OCI-LY1 (cell line): ENCODE results near the gene CAPG.

Experiments
- H2AFZ ChIP-seq: fragments of 200-600 bp; sonication (generic), shearing (Covaris generic); 2 replicates; pipeline ENCODE4 v1.6.0; 2014; ENCODE audit warnings: antibody characterized with exemption, mild to moderate bottlenecking, low read length
- H3F3A ChIP-seq: fragments of 200-600 bp; sonication (generic), shearing (Covaris generic); 2 replicates; pipeline ENCODE4 v1.6.0; 2014; ENCODE audit warnings: mild to moderate bottlenecking, antibody characterized with exemption, low read length, moderate library complexity; ENCODE audit not compliant: insufficient read depth
- H3K27ac ChIP-seq: fragments of 200-600 bp; sonication (generic); 2 replicates; pipeline ENCODE4 v1.5.1; 2014; ENCODE audit warnings: low read length, mixed run types, mild to moderate bottlenecking, low read depth; ENCODE audit not compliant: poor library complexity, severe bottlenecking
- H3K27me3 ChIP-seq: fragments of 200-600 bp; sonication (generic); 2 replicates; pipeline ENCODE4 v1.6.0; 2014; ENCODE audit warnings: antibody characterized with exemption, mild to moderate bottlenecking, low read length, moderate library complexity; ENCODE audit not compliant: insufficient read depth
- H3K36me3 ChIP-seq: fragments of 200-600 bp; sonication (generic); 2 replicates; pipeline ENCODE4 v1.6.1; 2014; ENCODE audit warnings: mild to moderate bottlenecking, antibody characterized with exemption, low read length, moderate library complexity, mixed read lengths; ENCODE audit not compliant: insufficient read depth
- H3K4me1 ChIP-seq: fragments of 200-600 bp; sonication (generic); 2 replicates; pipeline ENCODE4 v1.5.1; 2014; ENCODE audit warnings: mild to moderate bottlenecking, low read length, moderate library complexity; ENCODE audit not compliant: insufficient read depth, severe bottlenecking
- H3K4me2 ChIP-seq: fragments of 200-600 bp; sonication (generic), shearing (Covaris generic); 2 replicates; pipeline ENCODE4 v1.6.1; 2014; ENCODE audit warnings: low read length
- H3K4me3 ChIP-seq: fragments of 200-600 bp; sonication (generic); 2 replicates; pipeline ENCODE4 v1.5.1; 2014; ENCODE audit warnings: low read length, low read depth, mild to moderate bottlenecking, mixed read lengths; ENCODE audit not compliant: poor library complexity, severe bottlenecking
- H3K79me2 ChIP-seq: fragments of 200-600 bp; shearing (Covaris generic); 2 replicates; pipeline ENCODE4 v1.6.1; 2016; ENCODE audit warnings: mixed run types, low read length, mixed read lengths; ENCODE audit not compliant: insufficient read depth
- H3K9ac ChIP-seq: fragments of 200-600 bp; sonication (generic), shearing (Covaris generic); 2 replicates; pipeline ENCODE4 v1.6.1; 2014; ENCODE audit warnings: mild to moderate bottlenecking, low read length, mixed read lengths
- H3K9me2 ChIP-seq: fragments of 200-600 bp; sonication (generic), shearing (Covaris generic); 2 replicates; pipeline ENCODE4 v1.6.1; 2014; ENCODE audit warnings: low read depth, mild to moderate bottlenecking, low read length, mixed read lengths
- H3K9me3 ChIP-seq: fragments of 200-600 bp; shearing (Covaris generic); 2 replicates; pipeline ENCODE4 v1.6.1; 2014; ENCODE audit warnings: low read length, mixed read lengths
- H4K20me1 ChIP-seq: fragments of 200-600 bp; sonication (generic), shearing (Covaris generic); 2 replicates; pipeline ENCODE4 v1.6.0; 2016; ENCODE audit warnings: mild to moderate bottlenecking, low read length; ENCODE audit not compliant: insufficient read depth
- EZH2 ChIP-seq: fragments of 200-600 bp; sonication (generic), shearing (Covaris generic); IDR thresholded peaks from 2 replicates; pipeline ENCODE4 v1.8.0; 2017; ENCODE audit warnings: borderline replicate concordance, mixed run types, mild to moderate bottlenecking, antibody characterized with exemption, low read length, moderate library complexity, mixed read lengths
- TF ChIP-seq, protein P1 (sequence below): fragments of 200-600 bp; sonication (generic), shearing (Covaris generic); IDR thresholded peaks from 2 replicates; pipeline ENCODE4 v1.5.1; 2017; ENCODE audit warnings: mild to moderate bottlenecking, antibody characterized with exemption, low read length, moderate library complexity, mixed read lengths

Gene CAPG

DNA sequence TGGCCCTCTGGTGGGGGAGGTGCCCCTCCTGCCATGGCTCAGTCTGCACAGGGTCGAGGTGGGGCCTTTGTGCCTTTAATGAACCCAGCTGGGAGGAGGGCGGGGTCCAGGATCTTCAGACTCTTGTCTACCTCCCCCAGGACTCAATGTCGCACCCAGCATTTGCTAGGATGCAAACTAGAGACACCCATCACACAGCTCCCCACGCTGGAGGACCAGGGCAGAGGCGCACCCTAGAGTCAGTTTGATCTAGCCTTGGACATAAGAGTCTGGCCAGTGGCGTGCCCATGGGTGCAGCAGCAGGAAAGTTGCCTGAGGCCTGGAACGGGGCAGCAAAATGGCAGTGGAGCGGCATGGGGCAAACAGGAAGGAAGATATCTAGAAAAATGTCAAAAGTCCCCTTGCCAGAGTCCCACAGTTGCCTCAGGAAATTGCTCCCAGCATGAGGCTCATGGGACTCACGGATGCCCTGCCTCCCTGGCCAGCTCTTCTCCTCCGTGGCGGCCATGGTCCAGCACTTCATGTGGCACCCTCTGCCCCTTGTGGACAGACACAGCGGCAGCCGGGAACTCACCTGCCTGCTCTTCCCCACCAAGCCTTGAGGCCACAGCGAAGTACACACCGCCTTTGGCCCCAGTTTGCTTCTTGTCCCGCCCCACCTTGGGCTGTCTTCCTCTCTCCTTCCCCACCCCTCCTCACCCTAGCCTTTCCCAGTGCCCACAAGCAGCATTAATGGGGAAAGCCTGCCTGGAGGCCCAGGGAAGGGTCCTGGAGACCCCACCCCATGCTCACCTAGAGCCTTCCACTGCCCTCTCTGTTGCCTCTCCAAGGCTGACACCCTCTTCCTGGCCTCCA lies 26.0 kb upstream of the CAPG start:
- Histone ChIP-seq H2AFZ (no peak overlapping the region), H3K27ac (no peak overlapping the region)

GRCh38 chr2:85435220-85435958 lies 25.2 kb upstream of the CAPG start:
- no peak for TF ChIP-seq EZH2
- TF ChIP-seq, protein P1, sequence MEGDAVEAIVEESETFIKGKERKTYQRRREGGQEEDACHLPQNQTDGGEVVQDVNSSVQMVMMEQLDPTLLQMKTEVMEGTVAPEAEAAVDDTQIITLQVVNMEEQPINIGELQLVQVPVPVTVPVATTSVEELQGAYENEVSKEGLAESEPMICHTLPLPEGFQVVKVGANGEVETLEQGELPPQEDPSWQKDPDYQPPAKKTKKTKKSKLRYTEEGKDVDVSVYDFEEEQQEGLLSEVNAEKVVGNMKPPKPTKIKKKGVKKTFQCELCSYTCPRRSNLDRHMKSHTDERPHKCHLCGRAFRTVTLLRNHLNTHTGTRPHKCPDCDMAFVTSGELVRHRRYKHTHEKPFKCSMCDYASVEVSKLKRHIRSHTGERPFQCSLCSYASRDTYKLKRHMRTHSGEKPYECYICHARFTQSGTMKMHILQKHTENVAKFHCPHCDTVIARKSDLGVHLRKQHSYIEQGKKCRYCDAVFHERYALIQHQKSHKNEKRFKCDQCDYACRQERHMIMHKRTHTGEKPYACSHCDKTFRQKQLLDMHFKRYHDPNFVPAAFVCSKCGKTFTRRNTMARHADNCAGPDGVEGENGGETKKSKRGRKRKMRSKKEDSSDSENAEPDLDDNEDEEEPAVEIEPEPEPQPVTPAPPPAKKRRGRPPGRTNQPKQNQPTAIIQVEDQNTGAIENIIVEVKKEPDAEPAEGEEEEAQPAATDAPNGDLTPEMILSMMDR: no peak
- H3K4me3 ChIP-seq: no peak overlapping the region
- no peaks in the 10 kb centered on the region for H3F3A ChIP-seq
- H3K9me3 ChIP-seq: no peaks in the 10 kb centered on the region
- peaks cover 23% of the 10 kb centered on the region for H3K4me1 ChIP-seq
- no peaks in the 10 kb centered on the region for H3K9me2 ChIP-seq
- no peaks in the 10 kb centered on the region for H4K20me1 ChIP-seq
- H3K9ac ChIP-seq: no peak overlapping the region
- no peaks in the 10 kb centered on the region for H3K79me2 ChIP-seq
- no peak overlapping the region for H3K4me2 ChIP-seq
- H3K27me3 ChIP-seq: no peaks in the 10 kb centered on the region
- H2AFZ ChIP-seq: no peak overlapping the region
- H3K36me3 ChIP-seq: no peaks in the 10 kb centered on the region
- no peak overlapping the region for H3K27ac ChIP-seq

More for the DNA sequence above, 26.0 kb upstream of the CAPG start:
- Histone ChIP-seq H3K4me2 (no peak overlapping the region), H3K9me3 (no peaks in the 10 kb centered on the region), H3K36me3 (no peaks in the 10 kb centered on the region), H3K27me3 (no peaks in the 10 kb centered on the region), H3K4me1 (peaks cover 23% of the 10 kb centered on the region), H4K20me1 (no peaks in the 10 kb centered on the region), H3K9me2 (no peaks in the 10 kb centered on the region), H3K79me2 (no peaks in the 10 kb centered on the region), H3K4me3 (no peak overlapping the region), H3F3A (no peaks in the 10 kb centered on the region), H3K9ac (no peak overlapping the region)
- TF ChIP-seq EZH2: no peak
- TF ChIP-seq, protein P1: peak; percentile 5; the same call in 1 of the 2 replicates

- no peaks in the 10 kb centered on the region for H3K27me3 ChIP-seq
- no peaks in the 10 kb centered on the region for H3F3A ChIP-seq
- H3K9me3 ChIP-seq: no peaks in the 10 kb centered on the region
- H3K9ac ChIP-seq: no peak overlapping the region
- H3K36me3 ChIP-seq: no peaks in the 10 kb centered on the region
- no peak overlapping the region for H3K27ac ChIP-seq
- no peaks in the 10 kb centered on the region for H3K9me2 ChIP-seq
- TF ChIP-seq, protein P1: no peak
- TF ChIP-seq EZH2: no peak
- peaks cover 23% of the 10 kb centered on the region for H3K4me1 ChIP-seq
- no peak overlapping the region for H2AFZ ChIP-seq
- no peak overlapping the region for H3K4me2 ChIP-seq
- no peaks in the 10 kb centered on the region for H3K79me2 ChIP-seq
- no peaks in the 10 kb centered on the region for H4K20me1 ChIP-seq
- no peak overlapping the region for H3K4me3 ChIP-seq
Measured at GRCh38 chr2:85434696-85435095, 24.5 kb upstream of the CAPG start.
